Urinary bladder (tissue), 4 donors: Measurements from ENCODE around the gene BABAM1. TPM values are rescaled to one million over a fixed set of nuclear protein-coding genes. Genes with fewer than 3 reads are reported as not detected.
"Not testable (repeated sequence)": the region's sequence is repeated elsewhere in the genome, so short reads cannot be mapped to it uniquely, and the experiment has no call there.

Experiments used
- DNase-seq: peaks from one replicate; pipeline ENCODE4 v3.0.0-alpha.2; 2015; ENCODE audit errors: extremely low spot score
- H3K27ac ChIP-seq: one replicate; pipeline ENCODE4 v1.5.1; 2013; ENCODE audit warnings: low read depth, mild to moderate bottlenecking, moderate library complexity
- H3K36me3 ChIP-seq: one replicate; pipeline ENCODE4 v1.6.1; 2013; ENCODE audit warnings: mild to moderate bottlenecking, moderate library complexity; ENCODE audit not compliant: insufficient read depth
- H3K4me1 ChIP-seq: one replicate; pipeline ENCODE4 v1.6.1; 2013; ENCODE audit warnings: mild to moderate bottlenecking, moderate library complexity; ENCODE audit not compliant: insufficient read depth
- H3K4me3 ChIP-seq: one replicate; pipeline ENCODE4 v1.5.1; 2013; ENCODE audit warnings: low read depth, low read length
- WGBS: extraction: QIAGEN DNeasy Blood & Tissue Kit; methylation state at CpG from one replicate; pipeline ENCODE4 v1.1.7; 2013; 5-methylcytosine and 5-hydroxymethylcytosine counted together
- polyA plus RNA-seq: library from polyadenylated mRNA; stranded (reverse); fragments of 200-250 nt; gene quantifications from one replicate; pipeline ENCODE4 v1.2.3, GENCODE V29; 2013
- total RNA-seq: library from RNA; depleted of rRNA; stranded (reverse); fragments of >200 nt; gene quantifications from one replicate; pipeline ENCODE4 v1.2.3, GENCODE V29; 2014
- donor health status: healthy with polysubstance abuse.
- donor health status: healthy.

Gene BABAM1
- total and polyA plus RNA-seq, 2 donors: 46.2 to 78.2 TPM

DNA sequence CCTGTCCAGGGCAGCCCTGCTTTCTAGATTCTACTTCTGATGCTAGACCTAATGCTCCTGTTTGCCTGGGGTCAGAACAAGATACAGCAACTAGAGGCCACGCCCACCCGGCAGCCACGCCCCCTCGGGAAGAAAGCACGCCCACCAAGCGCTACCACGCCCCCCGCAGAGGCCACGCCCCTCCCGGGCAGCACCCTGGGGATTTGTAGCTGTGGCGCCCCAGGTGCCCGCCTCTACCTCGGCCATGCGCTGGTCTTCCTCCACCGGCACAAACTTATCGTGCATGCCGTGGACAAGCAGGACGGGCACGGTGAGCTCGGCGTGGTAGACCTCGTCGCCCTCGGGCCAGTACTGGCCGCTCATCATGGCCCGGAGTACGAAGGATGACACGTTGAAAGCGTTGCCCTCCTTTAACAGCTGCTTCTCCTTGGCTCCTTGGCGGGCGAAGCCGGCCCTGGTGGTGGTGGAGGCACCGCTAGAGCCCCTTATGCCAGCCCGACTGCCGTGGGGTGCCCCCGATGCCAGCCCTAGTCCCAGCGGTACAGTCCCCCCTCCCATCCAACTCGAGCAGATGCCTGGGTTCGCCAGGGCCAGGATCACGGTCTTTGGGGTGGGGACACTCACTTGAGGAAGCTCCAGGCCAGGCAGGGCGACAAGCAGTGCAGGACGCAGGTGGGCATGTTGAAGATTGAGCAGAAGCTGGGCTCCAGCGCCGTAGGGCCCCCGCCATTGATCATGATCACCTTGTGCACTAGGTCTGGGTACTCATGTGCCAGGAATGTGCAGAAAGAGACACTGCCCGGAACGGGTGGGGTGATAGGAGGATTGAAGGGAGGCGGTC is 27.0 kb downstream of the BABAM1 start:
- H3K4me3 ChIP-seq: no peak overlapping the region
- no peaks in the 10 kb centered on the region for H3K4me1 ChIP-seq
- WGBS: 80% methylated on average over 48 of the region's 48 CpGs
- no peak for DNase-seq
- no peaks in the 10 kb centered on the region for H3K36me3 ChIP-seq
- no peak overlapping the region for H3K27ac ChIP-seq

DNA sequence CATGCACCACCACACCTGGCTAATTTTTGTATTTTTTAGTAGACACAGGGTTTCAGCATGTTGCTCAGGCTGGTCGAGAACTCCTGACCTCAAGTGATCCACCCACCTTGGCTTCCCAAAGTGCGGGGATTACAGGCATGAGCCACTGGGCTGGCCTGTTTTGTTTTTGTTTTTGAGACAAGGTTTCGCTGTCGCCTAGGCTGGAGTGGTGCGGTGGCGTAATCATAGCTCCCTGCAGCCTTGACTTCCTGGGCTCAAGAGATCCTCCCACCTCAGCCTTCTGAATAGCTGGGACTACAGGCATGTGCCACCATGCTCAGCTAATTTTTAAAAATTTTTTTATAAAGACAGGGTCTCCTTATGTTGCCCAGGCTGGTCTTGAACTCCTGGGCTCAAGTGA is 28.3 kb downstream of the BABAM1 start:
- not testable (repeated sequence) for H3K36me3 ChIP-seq, H3K4me1 ChIP-seq, DNase-seq, H3K27ac ChIP-seq, H3K4me3 ChIP-seq
- 96% methylated on average over 6 of the region's 6 CpGs for WGBS

DNA sequence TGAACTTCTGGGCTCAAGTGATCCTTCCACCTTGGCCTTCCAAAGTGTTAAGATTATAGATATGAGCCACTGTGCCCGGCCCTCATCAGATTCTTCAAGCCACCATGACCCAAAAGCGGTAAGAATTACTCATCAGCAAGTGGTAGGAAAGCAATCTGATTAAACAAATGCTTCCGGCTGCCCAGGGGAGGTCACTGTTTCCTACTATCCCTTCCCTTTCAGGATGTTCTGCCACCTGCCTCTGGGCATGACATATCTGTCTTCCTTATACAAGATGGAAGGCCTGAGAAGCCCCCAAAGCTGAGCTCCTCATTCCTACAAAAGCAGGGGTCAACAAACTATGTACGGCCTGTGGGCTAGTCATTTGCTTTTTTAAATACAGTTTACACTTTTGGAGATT is 29.0 kb downstream of the BABAM1 start:
- no peaks in the 10 kb centered on the region for H3K4me1 ChIP-seq
- WGBS: 73% methylated on average over 4 of the region's 4 CpGs
- DNase-seq: no peak
- H3K27ac ChIP-seq: no peak overlapping the region
- no peak overlapping the region for H3K4me3 ChIP-seq
- H3K36me3 ChIP-seq: no peaks in the 10 kb centered on the region

DNA sequence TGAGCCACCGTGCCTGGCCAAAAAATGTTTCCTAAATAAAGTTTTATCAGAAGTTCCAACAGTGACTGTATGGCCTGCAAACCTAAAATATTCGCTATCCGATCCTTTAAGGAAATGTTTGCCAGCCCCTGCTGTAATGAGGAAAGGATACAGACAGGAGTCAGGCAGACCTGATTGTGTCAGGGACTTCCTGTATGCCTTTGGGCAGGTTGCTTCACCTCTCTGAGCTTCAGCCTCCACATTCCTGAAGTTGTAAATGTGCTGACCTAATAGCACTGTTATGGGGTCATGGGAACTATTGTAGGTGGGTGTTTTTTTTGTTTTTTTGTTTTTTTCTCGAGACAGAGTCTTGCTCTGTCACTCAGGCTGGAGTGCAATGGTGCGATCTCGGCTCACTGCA is 29.7 kb downstream of the BABAM1 start:
- no peaks in the 10 kb centered on the region for H3K4me1 ChIP-seq
- H3K27ac ChIP-seq: no peak overlapping the region
- 92% methylated on average over 6 of the region's 6 CpGs for WGBS
- no peaks in the 10 kb centered on the region for H3K36me3 ChIP-seq
- DNase-seq: no peak
- H3K4me3 ChIP-seq: no peak overlapping the region

DNA sequence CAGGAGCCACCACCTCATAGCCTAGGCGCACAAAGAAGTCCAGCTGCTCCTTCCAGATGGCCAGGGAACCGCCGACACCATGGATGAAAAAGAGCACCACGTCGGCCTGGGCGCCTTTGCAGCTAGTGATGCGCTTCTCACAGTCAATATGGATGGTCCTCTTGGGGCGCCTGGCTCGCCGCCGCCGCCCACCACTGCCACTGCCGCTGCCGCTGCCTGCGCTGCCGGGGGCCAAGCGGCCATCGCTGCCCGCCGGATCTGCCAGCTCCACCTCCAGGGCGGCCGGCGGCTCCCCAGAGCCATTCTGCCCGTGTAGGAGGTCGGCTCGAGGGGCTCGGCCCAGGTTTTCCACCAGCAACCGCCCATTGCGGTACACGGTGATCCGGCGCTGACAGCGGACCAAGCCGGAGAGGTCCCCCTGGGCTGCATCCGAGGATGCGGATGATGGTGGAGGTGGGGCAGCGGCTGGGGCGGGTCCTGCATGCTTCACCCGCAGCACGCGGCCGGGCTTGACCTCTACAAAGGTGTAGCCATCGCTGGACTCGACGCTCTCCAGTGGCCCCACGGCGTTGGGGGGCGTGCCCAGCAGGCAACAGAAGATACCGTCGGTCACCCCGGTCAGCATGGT is 33.9 kb downstream of the BABAM1 start:
- Histone ChIP-seq H3K27ac (no peak overlapping the region), H3K36me3 (no peaks in the 10 kb centered on the region), H3K4me1 (no peaks in the 10 kb centered on the region), H3K4me3 (no peak overlapping the region)
- 96% methylated on average over 51 of the region's 51 CpGs for WGBS
- DNase-seq: no peak

DNA sequence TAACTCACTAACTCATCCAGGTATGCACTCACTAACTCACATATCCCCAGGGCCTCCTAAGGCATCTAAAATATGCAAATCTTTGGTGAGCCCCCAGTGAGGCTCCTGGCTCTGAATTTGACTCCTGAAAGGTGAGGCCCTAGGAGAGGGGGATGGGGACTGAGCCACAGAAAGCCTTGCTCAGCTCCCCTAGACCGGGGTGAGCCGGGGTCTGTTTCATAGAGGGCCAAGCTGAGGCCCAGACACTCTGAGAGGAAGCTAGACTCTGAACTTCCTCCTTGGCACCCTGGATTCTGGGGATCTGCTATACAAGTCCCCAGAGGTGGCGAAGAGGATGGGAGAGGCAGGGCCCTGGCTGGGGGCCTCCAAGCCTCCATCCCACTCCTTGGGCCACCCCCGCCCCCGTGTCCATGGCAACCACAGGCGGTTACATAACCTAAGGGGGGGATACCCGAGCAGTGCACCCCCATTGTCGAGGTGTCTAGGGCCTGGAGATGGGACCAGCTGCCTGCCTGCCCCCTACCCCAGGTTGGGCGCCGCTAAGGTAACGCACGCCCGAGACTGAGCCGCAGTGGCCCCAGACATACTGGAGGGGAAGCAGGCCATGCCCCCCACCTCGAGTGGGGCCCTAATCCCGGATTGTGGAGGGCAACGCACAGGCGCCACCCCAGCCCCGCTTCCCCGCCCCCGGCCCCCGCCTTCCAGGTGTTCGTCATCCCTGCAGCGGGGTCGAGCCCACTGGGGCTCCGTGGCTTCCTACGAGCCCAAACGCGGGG is 35.3 kb downstream of the BABAM1 start:
- no peaks in the 10 kb centered on the region for H3K36me3 ChIP-seq
- H3K4me3 ChIP-seq: peak overlapping the region; percentile 78
- DNase-seq: no peak
- no peak overlapping the region for H3K27ac ChIP-seq
- 14% methylated on average over 29 of the region's 29 CpGs for WGBS
- no peaks in the 10 kb centered on the region for H3K4me1 ChIP-seq

DNA sequence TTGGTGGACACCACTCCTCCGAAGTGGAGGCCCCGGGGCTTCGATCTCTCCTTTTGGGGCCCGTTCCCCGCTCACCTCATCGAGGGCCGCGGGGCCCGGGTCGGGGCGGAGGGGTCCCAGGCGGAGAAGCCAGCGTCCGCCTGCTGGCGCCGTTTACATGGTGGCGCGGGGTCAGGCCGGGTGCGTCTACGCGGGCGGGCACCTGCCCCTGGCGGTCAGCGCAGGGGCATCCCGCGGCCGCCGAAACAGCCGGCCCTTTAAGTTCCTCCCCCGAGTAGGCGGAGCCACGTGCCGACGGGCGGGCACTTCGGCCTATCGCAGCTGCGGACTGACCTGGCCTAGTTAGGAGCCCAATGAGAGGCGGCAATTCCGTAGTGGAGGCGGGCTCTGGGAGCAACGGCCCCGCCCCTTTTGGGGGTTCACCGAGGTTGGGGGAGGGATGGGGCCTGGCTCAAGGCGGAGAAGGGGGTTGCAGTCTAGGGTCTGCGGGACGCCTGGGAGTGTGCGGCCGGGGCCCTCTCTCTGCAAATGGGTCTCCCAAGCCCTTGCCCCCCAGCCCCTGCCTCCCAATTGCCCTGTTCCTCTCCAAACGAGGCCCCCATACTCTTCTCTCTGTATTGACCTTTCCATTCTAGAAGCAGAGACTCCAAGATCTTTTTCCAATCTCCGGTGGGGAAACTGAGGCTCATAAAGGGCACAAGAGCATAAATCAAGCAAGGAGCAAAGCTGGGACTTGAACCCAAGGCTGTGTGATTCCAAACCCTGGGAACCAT is 36.1 kb downstream of the BABAM1 start, which contains the start of gene ABHD8:
Gene ABHD8 (minus strand): TSS at position 259 of the 773 bp plus-strand sequence. CDS start 1,809 bp downstream, outside the sequence.
- H3K4me3 ChIP-seq: peak within 1 kb of the TSS; percentile 78
- H3K36me3 ChIP-seq: no peaks in the 10 kb centered on the region
- no peaks in the 10 kb centered on the region for H3K4me1 ChIP-seq
- no peak within 1 kb of the TSS for H3K27ac ChIP-seq
- WGBS: 1% methylated on average over 52 of the region's 52 CpGs
- DNase-seq: peak; percentile 89

DNA sequence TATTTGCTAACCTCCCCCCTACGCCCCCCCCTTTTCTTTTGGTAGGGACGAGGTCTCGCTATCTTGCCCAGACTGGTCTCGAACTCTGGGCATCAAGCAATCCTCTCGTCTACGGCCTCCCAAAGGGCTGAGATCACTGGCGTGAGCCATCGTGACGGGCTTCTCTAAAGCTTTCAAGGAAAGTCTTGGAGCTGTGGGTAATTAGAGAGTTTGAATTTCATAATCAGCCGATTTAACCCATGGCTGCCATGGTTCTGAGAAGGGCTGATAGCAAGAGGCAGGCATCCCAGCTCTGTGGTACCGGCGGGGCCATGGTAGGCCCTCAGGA is 36.7 kb downstream of the BABAM1 start:
- Histone ChIP-seq H3K4me1 (no peaks in the 10 kb centered on the region), H3K27ac (no peak overlapping the region), H3K4me3 (no peak overlapping the region), H3K36me3 (no peaks in the 10 kb centered on the region)
- WGBS: 67% methylated on average over 12 of the region's 12 CpGs
- no peak for DNase-seq

DNA sequence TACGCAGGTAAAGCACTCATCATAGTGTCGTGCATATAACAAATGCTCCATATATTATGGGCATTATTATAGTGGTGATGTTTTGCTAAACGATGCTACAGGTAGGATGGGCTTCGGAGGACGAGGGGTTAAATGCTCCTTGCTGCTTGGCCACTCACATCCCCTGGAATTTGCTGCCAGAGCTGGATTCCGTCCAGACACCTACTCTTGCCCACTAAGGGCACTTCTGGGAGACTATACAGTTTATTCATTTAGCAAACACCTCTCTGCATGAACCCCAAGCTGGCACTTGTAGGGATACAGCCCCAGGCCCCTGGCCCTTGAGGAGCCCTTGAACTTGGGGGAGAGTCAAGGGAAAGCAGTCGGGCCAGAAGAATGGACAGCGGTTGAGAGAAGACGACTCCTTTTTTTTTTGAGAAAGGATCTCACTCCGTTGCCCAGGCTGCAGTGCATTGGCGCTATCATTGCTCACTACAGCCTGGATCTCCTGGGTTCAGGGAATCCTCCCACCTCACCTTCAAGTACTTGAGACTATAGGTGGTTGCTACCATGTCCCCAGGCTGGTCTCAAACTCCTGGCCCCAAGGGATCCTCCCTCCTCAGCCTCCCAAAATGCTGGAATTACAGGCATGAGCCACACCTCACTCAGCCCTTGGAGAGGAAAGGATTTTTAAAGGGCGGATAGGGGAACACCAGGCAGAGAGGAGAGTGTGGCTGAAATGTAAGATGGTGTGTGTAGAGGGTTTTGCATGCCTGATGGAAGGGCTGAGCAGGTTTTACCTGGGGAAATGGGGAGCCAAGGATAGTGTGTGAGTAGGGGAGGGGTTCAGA is 37.4 kb downstream of the BABAM1 start:
- no peak for DNase-seq
- no peak overlapping the region for H3K27ac ChIP-seq
- no peaks in the 10 kb centered on the region for H3K36me3 ChIP-seq
- H3K4me3 ChIP-seq: no peak overlapping the region
- WGBS: 52% methylated on average over 12 of the region's 12 CpGs
- no peaks in the 10 kb centered on the region for H3K4me1 ChIP-seq

DNA sequence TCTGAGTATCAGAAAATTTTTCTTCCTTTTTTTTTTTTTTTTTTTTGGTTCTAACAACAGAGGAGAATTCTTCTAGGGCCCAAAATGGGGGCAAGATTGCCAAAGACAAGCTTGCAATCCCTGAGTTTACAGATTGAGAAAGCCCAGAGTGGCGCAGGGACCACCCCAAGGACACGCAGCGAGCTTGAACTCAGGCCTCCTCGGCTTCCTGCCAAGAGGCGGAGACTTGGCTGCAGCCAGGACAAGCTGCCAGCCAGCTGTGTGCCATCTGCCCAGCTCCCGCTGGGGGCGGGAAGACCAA is 37.9 kb downstream of the BABAM1 start:
- DNase-seq: no peak
- no peak overlapping the region for H3K4me3 ChIP-seq
- no peaks in the 10 kb centered on the region for H3K36me3 ChIP-seq
- WGBS: 1% methylated on average over 7 of the region's 7 CpGs
- no peaks in the 10 kb centered on the region for H3K4me1 ChIP-seq
- no peak overlapping the region for H3K27ac ChIP-seq

DNA sequence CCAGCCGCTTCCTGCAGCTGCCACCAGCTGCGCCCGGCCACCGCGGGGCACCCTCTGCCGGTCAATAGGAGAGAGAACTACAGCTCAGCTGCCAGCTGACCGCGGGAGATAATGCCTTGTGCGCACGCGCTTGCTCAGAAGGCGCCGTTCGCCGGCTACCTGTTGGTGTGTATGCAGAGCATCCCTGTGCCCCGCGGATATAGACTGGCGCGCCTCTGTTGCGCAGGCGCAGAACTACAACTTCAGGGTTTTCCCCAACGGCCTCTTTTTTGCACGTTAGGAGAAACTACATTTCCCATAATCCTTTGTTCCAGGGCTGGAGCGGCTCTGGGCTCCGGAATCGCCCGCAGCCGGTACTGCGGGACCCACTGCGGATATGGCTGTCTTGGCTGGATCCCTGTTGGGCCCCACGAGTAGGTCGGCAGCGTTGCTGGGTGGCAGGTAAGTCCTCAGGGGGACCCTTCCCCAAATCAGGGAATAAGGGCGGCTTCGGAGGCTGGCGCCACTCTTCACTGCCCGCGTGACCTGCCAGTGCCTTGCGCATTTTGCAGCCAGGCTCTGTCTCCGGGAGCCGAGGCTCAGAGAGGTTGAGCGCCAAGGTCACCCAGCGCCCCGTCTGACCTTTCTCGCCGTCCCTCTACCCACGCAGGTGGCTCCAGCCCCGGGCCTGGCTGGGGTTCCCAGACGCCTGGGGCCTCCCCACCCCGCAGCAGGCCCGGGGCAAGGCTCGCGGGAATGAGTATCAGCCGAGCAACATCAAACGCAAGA is 38.5 kb downstream of the BABAM1 start, which contains the start of gene MRPL34:
Gene MRPL34 (plus strand): TSS at position 356 of the 768 bp plus-strand sequence. CDS start 21 bp downstream, at position 377.
- Histone ChIP-seq H3K4me1 (no peaks in the 10 kb centered on the region), H3K27ac (peak within 1 kb of the TSS; percentile 89), H3K4me3 (peak within 1 kb of the TSS; percentile 58), H3K36me3 (no peaks in the 10 kb centered on the region)
- DNase-seq: peak; percentile 96
- WGBS: under 1% methylated on average over 55 of the region's 55 CpGs

DNA sequence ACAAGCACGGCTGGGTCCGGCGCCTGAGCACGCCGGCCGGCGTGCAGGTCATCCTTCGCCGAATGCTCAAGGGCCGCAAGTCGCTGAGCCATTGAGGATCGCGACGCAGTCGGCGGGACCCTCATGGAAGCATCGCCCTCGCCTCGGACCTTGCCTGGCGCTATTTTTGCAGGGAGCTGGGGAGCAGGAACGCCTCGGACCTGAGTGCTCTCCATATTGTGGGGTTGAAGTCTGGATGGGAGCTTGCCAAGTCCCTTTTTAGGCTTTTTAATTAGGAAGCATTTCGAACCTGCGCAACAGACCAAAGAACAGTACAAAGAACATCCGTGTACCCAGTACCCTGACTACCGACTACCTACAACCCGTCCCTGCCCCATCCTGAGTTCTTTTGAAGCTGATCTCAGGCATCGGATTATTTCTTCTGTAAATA is 39.1 kb downstream of the BABAM1 start:
- 7% methylated on average over 28 of the region's 28 CpGs for WGBS
- H3K4me3 ChIP-seq: peak overlapping the region; percentile 58
- peak overlapping the region; percentile 89 for H3K27ac ChIP-seq
- H3K4me1 ChIP-seq: no peaks in the 10 kb centered on the region
- no peaks in the 10 kb centered on the region for H3K36me3 ChIP-seq
- DNase-seq: no peak
